ENCODE data around the gene TIAM1. TPM values are rescaled to one million over a fixed set of nuclear protein-coding genes. Genes with fewer than 3 reads are reported as not detected.

The TIAM1 gene
- total RNA-seq, 1 donor from 2014 or later, result 17.8 TPM

DNA sequence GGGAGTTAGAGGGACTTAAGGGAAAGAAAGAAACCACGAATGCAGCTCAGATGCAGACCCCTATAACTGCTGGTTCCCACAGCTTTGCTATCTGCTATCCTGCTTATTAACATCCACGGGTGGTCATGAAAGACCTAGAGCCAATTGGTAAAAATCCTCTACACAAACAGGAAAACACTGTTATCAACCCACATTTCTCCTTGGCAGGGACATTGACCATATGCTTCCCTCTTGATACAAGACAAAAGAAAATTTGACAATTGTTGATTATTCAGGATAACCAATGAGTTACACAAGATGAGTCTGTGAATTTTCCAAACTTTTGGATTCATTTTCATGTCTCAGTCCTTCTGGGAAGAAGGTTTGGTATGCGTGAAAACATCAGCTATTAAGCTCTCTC is 90.4 kb downstream of the TIAM1 start:
- Mint-ChIP-seq H3K9me3 (ENCODE audit: unreplicated experiment) (no peaks in the 10 kb centered on the region), H3K27ac (ENCODE audit: unreplicated experiment) (no peak overlapping the region), H3K4me1 (ENCODE audit: low read depth, unreplicated experiment) (peaks cover 18% of the 10 kb centered on the region), H3K36me3 (ENCODE audit: low read depth, unreplicated experiment) (peaks cover 6% of the 10 kb centered on the region), H3K27me3 (ENCODE audit: low read depth, unreplicated experiment) (no peaks in the 10 kb centered on the region), H3K4me3 (ENCODE audit: unreplicated experiment) (no peak overlapping the region)
- no peak for TF ChIP-seq EZH2 (IDR thresholded peaks at IDR 0.05; ENCODE audit: insufficient read depth, low read length)
- TF ChIP-seq, protein P1, sequence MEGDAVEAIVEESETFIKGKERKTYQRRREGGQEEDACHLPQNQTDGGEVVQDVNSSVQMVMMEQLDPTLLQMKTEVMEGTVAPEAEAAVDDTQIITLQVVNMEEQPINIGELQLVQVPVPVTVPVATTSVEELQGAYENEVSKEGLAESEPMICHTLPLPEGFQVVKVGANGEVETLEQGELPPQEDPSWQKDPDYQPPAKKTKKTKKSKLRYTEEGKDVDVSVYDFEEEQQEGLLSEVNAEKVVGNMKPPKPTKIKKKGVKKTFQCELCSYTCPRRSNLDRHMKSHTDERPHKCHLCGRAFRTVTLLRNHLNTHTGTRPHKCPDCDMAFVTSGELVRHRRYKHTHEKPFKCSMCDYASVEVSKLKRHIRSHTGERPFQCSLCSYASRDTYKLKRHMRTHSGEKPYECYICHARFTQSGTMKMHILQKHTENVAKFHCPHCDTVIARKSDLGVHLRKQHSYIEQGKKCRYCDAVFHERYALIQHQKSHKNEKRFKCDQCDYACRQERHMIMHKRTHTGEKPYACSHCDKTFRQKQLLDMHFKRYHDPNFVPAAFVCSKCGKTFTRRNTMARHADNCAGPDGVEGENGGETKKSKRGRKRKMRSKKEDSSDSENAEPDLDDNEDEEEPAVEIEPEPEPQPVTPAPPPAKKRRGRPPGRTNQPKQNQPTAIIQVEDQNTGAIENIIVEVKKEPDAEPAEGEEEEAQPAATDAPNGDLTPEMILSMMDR (IDR thresholded peaks at IDR 0.05; ENCODE audit: insufficient read depth, low read depth, low read length), result no peak
- Histone ChIP-seq H3K4me2 (ENCODE audit: low read length) (no peak overlapping the region), H3K79me2 (ENCODE audit: insufficient read depth, low read length) (peaks cover 8% of the 10 kb centered on the region), H3K9me3 (ENCODE audit: insufficient read depth, low read depth, low read length) (no peaks in the 10 kb centered on the region), H3K27ac (ENCODE audit: low read depth, low read length) (no peak overlapping the region), H3K36me3 (ENCODE audit: insufficient read depth, low read length) (no peaks in the 10 kb centered on the region), H4K20me1 (ENCODE audit: insufficient read depth, low read length) (peaks cover 21% of the 10 kb centered on the region), H3K27me3 (ENCODE audit: insufficient read depth, low read length) (no peaks in the 10 kb centered on the region), H3K9ac (ENCODE audit: low read length) (no peak overlapping the region), H3K4me3 (ENCODE audit: insufficient read depth, low read depth, low read length) (no peak overlapping the region), H3K4me1 (ENCODE audit: insufficient read depth, low read length) (no peaks in the 10 kb centered on the region), H2AFZ (ENCODE audit: low read depth, low read length) (no peak overlapping the region)
- FAIRE-seq, result no peak
- no peak for DNase-seq (ENCODE audit: low read depth)

DNA sequence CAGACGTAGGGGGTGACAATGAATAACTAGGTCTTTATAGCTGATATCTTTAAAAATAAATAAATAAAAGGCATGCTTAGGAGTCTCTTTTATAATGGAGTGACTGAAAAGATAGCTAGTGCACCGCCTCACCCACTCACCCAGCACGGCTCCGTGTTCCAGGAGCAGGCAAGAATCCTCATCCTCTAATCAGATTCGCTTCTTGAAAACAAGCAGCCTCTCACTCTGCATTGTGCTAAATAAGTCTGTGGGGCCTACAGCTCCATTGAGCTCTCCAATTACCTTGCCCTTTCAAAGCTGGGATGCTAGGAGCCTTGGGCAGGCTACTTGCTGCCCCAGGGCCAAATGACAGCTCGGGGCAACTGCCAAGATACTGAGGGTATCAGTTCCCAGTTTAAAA is 91.5 kb downstream of the TIAM1 start:
- Histone ChIP-seq H3K4me2 (ENCODE audit: low read length) (no peak overlapping the region), H3K27ac (ENCODE audit: low read depth, low read length) (no peak overlapping the region), H3K79me2 (ENCODE audit: insufficient read depth, low read length) (peaks cover 8% of the 10 kb centered on the region), H3K4me1 (ENCODE audit: insufficient read depth, low read length) (peaks cover 2% of the 10 kb centered on the region), H3K9ac (ENCODE audit: low read length) (no peak overlapping the region), H3K9me3 (ENCODE audit: insufficient read depth, low read depth, low read length) (no peaks in the 10 kb centered on the region), H3K27me3 (ENCODE audit: insufficient read depth, low read length) (no peaks in the 10 kb centered on the region), H3K36me3 (ENCODE audit: insufficient read depth, low read length) (no peaks in the 10 kb centered on the region), H4K20me1 (ENCODE audit: insufficient read depth, low read length) (peaks cover 16% of the 10 kb centered on the region), H2AFZ (ENCODE audit: low read depth, low read length) (no peak overlapping the region), H3K4me3 (ENCODE audit: insufficient read depth, low read depth, low read length) (no peak overlapping the region)
- H3K4me3 Mint-ChIP-seq (ENCODE audit: unreplicated experiment), result no peak overlapping the region
- FAIRE-seq, result no peak
- DNase-seq (ENCODE audit: low read depth), result no peak
- H3K9me3 Mint-ChIP-seq (ENCODE audit: unreplicated experiment), result no peaks in the 10 kb centered on the region
- no peaks in the 10 kb centered on the region for H3K27me3 Mint-ChIP-seq (ENCODE audit: low read depth, unreplicated experiment)
- H3K4me1 Mint-ChIP-seq (ENCODE audit: low read depth, unreplicated experiment), result peaks cover 23% of the 10 kb centered on the region
- TF ChIP-seq, protein P1 (IDR thresholded peaks at IDR 0.05; ENCODE audit: insufficient read depth, low read depth, low read length), result no peak
- no peak for TF ChIP-seq EZH2 (IDR thresholded peaks at IDR 0.05; ENCODE audit: insufficient read depth, low read length)
- H3K36me3 Mint-ChIP-seq (ENCODE audit: low read depth, unreplicated experiment), result peaks cover 6% of the 10 kb centered on the region
- H3K27ac Mint-ChIP-seq (ENCODE audit: unreplicated experiment), result no peak overlapping the region

DNA sequence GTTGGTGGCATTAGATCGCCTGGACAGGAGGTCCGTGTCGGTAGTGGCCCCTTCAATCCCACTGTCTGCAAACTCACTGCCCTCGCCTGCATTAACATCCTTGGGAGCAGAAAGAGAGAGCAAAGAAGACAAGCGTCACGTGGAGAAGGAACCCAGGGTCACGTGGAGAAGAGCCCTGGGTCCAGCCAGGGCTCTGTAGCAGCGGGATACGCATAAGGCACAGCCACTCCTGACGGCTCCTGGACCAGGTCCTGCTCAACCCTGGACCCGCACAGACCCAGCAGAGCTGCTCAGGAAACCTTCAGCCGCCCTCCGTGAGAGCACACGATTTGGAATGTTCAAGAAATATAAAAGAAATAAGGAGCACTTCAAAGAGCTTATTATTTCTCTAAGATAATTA is 92.0 kb downstream of the TIAM1 start:
- H3K36me3 Mint-ChIP-seq (ENCODE audit: low read depth, unreplicated experiment), result peaks cover 6% of the 10 kb centered on the region
- peaks cover 18% of the 10 kb centered on the region for H3K4me1 Mint-ChIP-seq (ENCODE audit: low read depth, unreplicated experiment)
- no peaks in the 10 kb centered on the region for H3K27me3 Mint-ChIP-seq (ENCODE audit: low read depth, unreplicated experiment)
- Histone ChIP-seq H4K20me1 (ENCODE audit: insufficient read depth, low read length) (peaks cover 12% of the 10 kb centered on the region), H2AFZ (ENCODE audit: low read depth, low read length) (no peak overlapping the region), H3K9ac (ENCODE audit: low read length) (no peak overlapping the region), H3K27me3 (ENCODE audit: insufficient read depth, low read length) (no peaks in the 10 kb centered on the region), H3K36me3 (ENCODE audit: insufficient read depth, low read length) (no peaks in the 10 kb centered on the region), H3K9me3 (ENCODE audit: insufficient read depth, low read depth, low read length) (no peaks in the 10 kb centered on the region), H3K4me1 (ENCODE audit: insufficient read depth, low read length) (peaks cover 2% of the 10 kb centered on the region), H3K79me2 (ENCODE audit: insufficient read depth, low read length) (peaks cover 8% of the 10 kb centered on the region), H3K4me2 (ENCODE audit: low read length) (no peak overlapping the region), H3K4me3 (ENCODE audit: insufficient read depth, low read depth, low read length) (no peak overlapping the region), H3K27ac (ENCODE audit: low read depth, low read length) (no peak overlapping the region)
- FAIRE-seq (no peak), DNase-seq (ENCODE audit: low read depth) (no peak)
- TF ChIP-seq EZH2 (IDR thresholded peaks at IDR 0.05; ENCODE audit: insufficient read depth, low read length), result no peak
- TF ChIP-seq, protein P1 (IDR thresholded peaks at IDR 0.05; ENCODE audit: insufficient read depth, low read depth, low read length), result no peak
- no peak overlapping the region for H3K4me3 Mint-ChIP-seq (ENCODE audit: unreplicated experiment)
- no peak overlapping the region for H3K27ac Mint-ChIP-seq (ENCODE audit: unreplicated experiment)
- no peaks in the 10 kb centered on the region for H3K9me3 Mint-ChIP-seq (ENCODE audit: unreplicated experiment)
